Fibroblast of skin of left quadriceps (primary cell): ENCODE data around the gene PYCARD.
"Not testable (repeated sequence)": the region's sequence is repeated elsewhere in the genome, so short reads cannot be mapped to it uniquely, and the experiment has no call there.

Experiments
- DNase-seq, 2 experiments: peaks; one replicate each; pipeline ENCODE4 v3.0.0-alpha.2; 2013; ENCODE audit warnings: low read depth in 2 of 2

The PYCARD gene

DNA sequence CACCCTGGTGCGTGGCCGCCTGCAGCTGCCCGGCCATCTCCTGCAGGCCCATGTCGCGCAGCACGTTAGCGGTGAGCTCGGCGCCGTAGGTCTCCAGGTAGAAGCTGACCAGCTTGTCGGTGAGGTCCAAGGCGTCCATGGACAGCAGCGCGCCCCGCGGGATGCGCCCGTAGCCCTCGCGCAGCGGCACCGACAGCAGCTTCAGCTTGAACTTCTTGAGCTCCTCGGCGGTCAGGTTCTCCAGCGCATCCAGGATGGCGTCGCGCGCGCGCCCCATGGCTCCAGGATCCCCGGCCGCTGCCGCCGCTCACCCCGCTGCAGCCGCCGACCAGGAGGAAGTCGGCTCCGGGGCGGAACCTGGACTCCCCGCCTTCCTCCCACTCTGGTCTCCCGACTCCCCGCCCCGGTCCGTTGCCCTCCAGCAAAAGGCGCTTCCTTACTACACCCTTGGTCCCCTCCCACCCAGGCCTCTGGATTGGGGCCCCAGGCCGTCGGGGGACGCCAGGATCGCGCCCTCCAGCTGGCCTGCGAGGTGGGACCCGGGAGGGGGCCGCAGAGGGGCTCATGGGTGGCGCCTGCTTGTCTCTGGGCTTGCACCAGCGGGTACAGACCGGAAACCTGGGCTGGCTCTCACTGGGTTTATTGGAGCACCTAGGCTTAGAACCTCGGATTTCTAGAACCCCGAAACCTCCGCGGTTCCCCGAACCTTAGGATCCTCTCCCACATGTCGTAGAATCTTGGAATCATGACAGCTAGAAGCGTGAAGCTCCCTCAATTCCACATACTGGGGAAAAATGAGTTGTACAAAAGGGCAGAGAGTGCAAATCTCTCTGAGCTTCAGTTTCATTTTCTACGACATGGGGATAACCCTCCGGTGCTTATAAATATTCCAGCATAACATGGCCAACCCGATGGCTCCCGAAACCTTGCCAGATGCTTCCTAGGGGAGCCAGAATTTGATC is at the start of gene PYCARD:
Gene PYCARD, minus strand, starts transcription at position 347 of the 962 bp plus-strand sequence. Its CDS starts 70 bp downstream, at position 277.
- DNase-seq: no peak

GRCh38 chr16:31251435-31251834 is 48.9 kb upstream of the PYCARD start:
- no peak for DNase-seq

GRCh38 chr16:31250782-31251384 is 48.3 kb upstream of the PYCARD start:
- DNase-seq: no peak

DNA sequence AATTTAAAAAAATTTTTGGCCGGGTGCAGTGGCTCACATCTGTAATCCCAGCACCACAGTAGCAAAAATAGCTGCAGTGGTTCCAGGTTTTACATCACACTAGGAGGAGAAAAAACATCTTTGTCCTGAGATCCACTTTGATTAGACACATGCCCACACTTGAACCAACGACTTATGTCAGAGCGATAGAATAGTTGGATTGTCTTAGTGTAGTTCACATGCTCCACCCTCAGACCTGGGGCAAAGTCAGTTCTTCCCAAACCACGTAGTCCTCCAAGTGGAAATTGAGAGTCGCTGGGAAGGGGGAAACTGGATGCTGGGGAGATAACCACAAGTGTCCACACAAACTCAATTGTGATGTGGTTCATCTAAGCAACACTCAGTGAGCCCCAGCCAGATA is 45.8 kb upstream of the PYCARD start:
- DNase-seq: no peak

- no peak for DNase-seq
Measured at GRCh38 chr16:31246296-31246695, 43.7 kb upstream of the PYCARD start.

GRCh38 chr16:31245598-31245997 is 43.0 kb upstream of the PYCARD start:
- DNase-seq: not testable (repeated sequence)

DNA sequence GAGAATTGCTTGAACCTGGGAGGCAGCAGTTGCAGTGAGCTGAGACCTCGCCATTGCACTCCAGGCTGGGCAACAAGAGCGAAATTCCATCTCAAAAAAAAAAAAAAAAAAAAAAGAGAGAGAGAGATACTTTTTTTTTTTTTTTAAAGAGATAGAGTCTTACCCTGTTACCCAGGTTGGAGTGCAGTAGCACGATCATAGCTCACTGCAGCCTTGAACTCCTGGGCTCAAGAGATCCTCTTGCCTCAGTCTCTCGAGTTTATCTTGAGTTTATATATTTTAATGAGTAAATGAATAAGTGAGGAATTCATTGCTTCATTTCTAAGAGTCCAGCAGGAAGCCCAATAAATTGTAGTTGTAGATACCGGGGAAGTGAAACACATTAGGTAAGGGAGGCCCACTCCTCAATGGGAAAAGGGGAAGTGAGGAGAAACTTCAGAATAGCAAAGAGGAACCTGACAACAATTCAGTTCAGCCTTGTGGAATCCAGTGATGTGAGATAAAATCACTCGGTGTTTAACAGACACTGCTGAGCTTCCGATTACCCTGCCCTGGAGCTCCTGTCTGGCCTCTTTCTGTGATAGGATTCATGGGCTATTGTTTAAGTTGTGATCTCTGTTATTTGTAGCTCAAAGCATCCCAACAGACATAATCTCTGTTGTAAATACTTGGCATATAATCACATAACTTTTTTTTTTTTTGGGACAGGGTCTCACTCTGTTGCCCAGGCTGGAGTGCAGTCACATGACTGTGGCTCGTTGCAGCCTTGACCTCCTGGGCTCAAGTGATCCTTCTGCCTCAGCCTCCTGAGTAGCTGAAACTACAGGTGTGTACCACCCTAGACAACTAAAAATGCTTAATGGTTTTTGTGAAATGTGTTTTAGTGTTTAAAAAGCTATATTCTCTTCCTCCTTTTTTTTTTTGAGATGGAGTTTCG is 41.4 kb upstream of the PYCARD start:
- DNase-seq: no peak

DNA sequence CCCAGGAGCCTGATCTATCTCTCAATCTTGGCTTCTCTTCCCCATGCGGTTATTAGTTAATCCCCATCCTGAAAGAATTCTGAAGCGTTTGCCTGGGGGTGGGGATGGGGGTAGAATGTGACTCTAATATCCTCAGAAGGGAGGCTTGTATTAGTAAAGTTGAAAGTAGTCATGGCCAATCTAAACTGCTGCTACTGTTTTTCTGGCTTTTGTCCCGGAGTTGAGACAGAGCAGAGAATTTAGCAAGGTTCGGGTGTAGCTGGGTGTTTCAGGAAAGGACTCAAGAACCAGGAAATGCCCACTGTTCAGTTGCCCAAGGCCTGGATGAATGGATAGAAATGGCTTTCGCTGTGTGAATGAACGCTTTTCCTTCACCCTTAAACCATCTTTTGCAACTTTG is 39.6 kb upstream of the PYCARD start:
- no peak for DNase-seq

DNA sequence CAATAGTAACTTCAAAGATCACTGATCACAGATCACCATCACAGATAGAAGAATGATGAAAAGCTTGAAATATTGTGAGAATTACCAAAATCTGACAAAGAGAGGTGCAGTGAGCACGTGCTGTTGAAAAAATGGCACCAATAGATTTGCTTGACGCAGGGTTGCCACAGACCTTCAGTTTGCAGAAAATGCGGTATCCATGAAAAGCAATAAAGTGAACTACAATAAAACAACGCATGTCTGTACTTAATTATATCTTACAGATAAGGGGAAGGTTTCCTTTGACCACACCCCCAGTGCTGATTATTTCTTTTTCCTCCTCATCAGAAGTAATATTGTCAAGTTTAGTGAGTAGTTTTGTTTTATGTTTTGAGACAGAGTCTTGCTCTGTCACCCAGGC is 35.5 kb upstream of the PYCARD start:
- DNase-seq: no peak

DNA sequence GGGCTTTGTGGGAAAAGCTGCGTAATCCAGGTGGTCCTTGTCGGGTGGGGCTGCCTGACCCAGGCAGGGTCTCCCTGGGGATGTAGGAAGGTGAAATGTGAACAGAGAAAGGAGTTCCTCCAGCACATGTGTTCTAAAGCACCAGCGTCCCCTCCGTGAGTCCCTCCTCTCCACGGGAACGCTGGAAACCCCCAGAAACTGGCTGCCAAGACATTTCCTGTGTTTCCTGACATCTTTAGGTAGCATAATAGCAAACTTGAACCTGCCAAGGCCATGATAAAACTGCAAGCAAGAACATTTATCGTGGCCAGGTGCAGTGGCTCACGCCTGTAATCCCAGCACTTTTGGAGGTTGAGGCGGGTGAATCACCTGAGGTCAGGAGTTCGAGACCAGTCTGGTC is 26.9 kb upstream of the PYCARD start:
- no peak for DNase-seq

- DNase-seq: no peak
Measured at GRCh38 chr16:31228206-31228605, 25.6 kb upstream of the PYCARD start.

DNA sequence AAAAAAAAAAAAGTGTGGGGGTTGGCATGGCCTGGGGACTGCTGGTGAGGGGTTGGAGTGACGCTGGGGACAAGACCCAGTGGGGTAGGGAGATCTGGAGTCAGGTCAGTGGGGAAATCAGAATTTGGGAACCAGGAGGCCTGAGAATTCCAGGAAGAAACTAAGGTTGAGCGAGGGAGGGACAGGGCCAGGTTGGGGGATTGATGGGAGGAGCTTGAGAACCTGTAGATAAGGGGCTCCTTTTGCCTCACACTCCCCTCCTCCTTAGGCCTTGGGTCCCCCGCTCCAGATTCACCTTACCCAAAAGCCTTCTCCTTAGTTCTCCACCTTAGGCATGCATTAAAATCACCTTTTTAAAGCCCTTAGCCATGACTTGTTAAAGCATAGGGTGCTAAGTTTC is 22.6 kb upstream of the PYCARD start:
- DNase-seq: no peak

DNA sequence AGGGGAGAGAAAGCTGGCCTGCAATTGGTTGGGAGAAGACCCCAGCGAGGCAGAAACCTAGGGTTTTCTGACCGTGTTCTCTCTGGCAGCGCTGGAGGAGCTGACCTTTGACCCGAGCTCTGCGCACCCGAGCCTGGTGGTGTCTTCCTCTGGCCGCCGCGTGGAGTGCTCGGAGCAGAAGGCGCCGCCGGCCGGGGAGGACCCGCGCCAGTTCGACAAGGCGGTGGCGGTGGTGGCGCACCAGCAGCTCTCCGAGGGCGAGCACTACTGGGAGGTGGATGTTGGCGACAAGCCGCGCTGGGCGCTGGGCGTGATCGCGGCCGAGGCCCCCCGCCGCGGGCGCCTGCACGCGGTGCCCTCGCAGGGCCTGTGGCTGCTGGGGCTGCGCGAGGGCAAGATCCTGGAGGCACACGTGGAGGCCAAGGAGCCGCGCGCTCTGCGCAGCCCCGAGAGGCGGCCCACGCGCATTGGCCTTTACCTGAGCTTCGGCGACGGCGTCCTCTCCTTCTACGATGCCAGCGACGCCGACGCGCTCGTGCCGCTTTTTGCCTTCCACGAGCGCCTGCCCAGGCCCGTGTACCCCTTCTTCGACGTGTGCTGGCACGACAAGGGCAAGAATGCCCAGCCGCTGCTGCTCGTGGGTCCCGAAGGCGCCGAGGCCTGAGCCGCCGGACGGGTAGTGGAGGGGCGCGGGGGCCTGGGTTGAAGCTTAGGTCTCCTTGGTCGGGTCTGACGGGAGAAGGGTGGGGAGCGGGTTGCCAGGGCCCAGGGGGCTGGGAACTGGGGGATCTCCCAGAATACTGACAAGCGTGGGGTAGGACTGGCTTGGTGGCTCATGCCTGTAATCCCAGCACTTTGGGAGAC is 21.8 kb upstream of the PYCARD start:
- no peak for DNase-seq

DNA sequence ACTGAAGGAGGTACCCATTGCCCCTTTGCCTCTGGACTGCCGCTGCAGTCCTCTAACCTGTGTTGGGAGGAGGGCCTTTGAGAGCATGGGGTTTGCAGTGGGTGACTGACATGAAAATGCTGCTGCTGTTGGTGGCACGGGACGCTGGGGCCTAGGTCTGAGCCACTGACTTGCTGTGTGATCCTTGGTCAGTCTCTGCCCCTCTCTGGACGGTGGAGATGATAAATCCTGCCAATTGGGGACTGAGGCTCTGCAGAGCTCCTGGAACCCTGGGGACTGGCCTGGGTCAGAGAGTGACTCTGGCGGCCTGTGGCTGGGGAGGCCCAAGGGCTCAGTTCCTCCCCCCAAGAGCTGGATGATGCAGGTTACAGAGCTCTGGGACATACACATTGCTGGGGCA is 20.5 kb upstream of the PYCARD start:
- no peak for DNase-seq

DNA sequence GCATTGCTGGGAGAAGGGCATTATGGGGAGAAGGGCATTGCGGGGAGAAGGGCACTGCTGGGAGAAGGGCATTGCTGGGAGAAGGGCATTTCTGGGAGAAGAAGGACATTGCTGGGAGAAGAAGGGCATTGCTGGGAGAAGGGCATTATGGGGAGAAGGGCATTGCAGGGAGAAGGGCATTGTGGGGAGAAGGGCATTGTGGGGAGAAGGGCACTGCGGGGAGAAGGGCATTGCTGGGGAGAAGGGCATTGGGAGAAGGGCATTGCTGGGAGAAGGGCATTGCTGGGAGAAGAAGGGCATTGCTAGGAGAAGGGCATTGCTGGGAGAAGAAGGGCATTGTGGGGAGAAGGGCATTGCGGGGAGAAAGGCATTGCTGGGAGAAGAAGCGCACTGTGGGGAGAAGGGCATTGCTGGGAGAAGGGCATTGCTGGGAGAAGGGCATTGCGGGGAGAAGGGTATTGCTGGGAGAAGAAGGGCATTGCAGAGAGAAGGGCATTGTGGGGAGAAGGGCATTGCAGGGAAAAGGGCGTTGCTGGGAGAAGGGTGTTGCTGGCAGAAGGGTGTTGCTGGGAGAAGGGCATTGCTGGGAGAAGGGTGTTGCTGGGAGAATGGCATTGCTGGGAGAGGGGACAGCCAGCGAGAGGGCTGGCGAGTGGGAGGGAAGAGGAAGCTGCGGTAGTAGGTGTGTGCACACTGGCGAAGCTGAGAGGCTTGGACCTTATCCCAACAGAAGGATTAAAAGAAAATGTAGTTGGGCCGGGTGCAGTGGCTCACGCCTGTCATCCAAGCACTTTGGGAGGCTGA is 19.0 kb upstream of the PYCARD start:
- no peak for DNase-seq

DNA sequence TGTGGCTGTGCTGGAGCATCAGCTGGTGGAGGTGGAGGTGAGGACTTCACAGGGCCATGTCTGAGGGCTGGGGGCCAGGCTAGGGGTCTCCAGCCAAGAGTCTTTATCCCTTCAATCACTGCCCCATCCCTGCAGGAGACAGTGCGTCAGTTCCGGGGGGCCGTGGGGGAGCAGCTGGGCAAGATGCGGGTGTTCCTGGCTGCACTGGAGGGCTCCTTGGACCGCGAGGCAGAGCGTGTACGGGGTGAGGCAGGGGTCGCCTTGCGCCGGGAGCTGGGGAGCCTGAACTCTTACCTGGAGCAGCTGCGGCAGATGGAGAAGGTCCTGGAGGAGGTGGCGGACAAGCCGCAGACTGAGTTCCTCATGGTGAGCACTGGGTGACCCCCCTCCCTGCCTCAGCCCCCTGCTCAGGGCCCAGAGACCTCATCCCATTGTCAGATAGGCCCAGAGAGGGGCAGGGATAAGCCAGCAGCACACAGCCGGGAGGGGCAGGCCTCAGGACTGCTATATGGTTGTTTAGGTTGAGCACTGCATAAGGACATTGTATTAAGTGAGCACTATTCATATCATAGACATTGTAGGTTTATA is 16.7 kb upstream of the PYCARD start:
- DNase-seq: no peak

DNA sequence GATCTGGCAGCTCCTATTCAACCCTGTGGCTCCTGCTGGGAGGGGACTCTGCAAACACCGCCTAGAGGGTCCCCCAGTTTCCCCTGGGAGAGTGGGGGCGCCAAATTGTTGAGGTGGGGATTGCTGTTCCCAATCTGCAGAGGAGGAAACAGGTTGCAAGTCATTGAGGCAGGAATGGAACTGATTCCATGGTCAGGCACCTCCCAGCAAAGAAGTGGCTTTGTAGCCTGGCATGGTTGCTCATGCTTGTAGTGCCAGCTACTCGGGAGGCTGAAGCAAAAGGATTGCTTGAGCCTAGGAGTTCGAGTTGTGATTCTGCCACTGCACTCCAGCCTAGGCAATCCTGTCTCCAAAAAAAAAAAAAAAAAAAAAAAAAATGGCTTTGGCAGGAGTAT is 14.6 kb upstream of the PYCARD start:
- no peak for DNase-seq

- no peak for DNase-seq
Measured at GRCh38 chr16:31216422-31217135, 14.0 kb upstream of the PYCARD start, which contains the start of gene PYDC1. Gene PYDC1 (minus strand): TSS chr16:31217135. CDS start chr16:31217028, 107 bp downstream.
